CD14-positive monocyte (primary cell): ENCODE data around the gene UGT2B7. TPM values are rescaled to one million over a fixed set of nuclear protein-coding genes. Genes with fewer than 3 reads are reported as not detected.

ENCODE experiments used
- DNase-seq, 3 donors: peaks; one replicate each; pipeline ENCODE4 v3.0.0-alpha.2; 2011 to 2022
- H2AFZ ChIP-seq: 2 replicates; pipeline ENCODE4 v1.6.0; 2012; ENCODE audit warnings: mild to moderate bottlenecking, low read depth, low read length, inconsistent platforms; ENCODE audit not compliant: insufficient read depth, poor library complexity, severe bottlenecking
- H3K27ac ChIP-seq, 2 donors: 1 replicate in 1 of 2; 2 replicates in 1 of 2; pipeline ENCODE4 v1.5.1; 2012 to 2013; ENCODE audit warnings: low read length in 2 of 2, control low read depth in 1 of 2, inconsistent platforms in 1 of 2, low read depth in 1 of 2, mild to moderate bottlenecking in 1 of 2
- H3K27me3 ChIP-seq, 2 donors: one replicate each; pipeline versions ENCODE4 v1.6.0 to v1.6.1; 2011 to 2013; ENCODE audit warnings: low read length in 2 of 2; ENCODE audit not compliant: control insufficient read depth in 2 of 2, insufficient read depth in 2 of 2
- H3K36me3 ChIP-seq, 2 donors: replicated peaks in 1 of 2; 1 replicate in 1 of 2; 2 replicates in 1 of 2; pipeline versions ENCODE4 v1.5.1 to v1.6.1; 2012 to 2013; ENCODE audit warnings: low read length in 2 of 2, control low read depth in 1 of 2, inconsistent platforms in 1 of 2, mild to moderate bottlenecking in 1 of 2; ENCODE audit not compliant: insufficient read depth in 2 of 2, control insufficient read depth in 1 of 2
- H3K4me1 ChIP-seq, 2 donors: 1 replicate in 1 of 2; 2 replicates in 1 of 2; pipeline versions ENCODE4 v1.5.1 to v1.6.1; 2012 to 2013; ENCODE audit warnings: low read length in 2 of 2, control low read depth in 1 of 2, inconsistent platforms in 1 of 2, mild to moderate bottlenecking in 1 of 2, moderate library complexity in 1 of 2; ENCODE audit not compliant: insufficient read depth in 2 of 2, control insufficient read depth in 1 of 2
- H3K4me2 ChIP-seq: replicated peaks from 2 replicates; pipeline ENCODE3; 2012; ENCODE audit warnings: low read length, moderate library complexity, mild to moderate bottlenecking; ENCODE audit not compliant: poor library complexity, severe bottlenecking; ENCODE audit errors: extremely low read depth
- H3K4me3 ChIP-seq, 3 experiments: fragments of 200-600 bp in 1 of 3; sonication (generic) in 1 of 3; replicated peaks in 1 of 3; 1 replicate in 2 of 3; 2 replicates in 1 of 3; pipeline ENCODE4 v1.5.1; 2011 to 2013; ENCODE audit warnings: low read length in 3 of 3, mild to moderate bottlenecking in 3 of 3, control low read depth in 2 of 3, low read depth in 2 of 3, inconsistent platforms in 1 of 3, moderate library complexity in 1 of 3
- H3K79me2 ChIP-seq: 2 replicates; pipeline ENCODE4 v1.6.0; 2012; ENCODE audit warnings: mild to moderate bottlenecking, control low read depth, inconsistent platforms, low read length, moderate library complexity; ENCODE audit not compliant: insufficient read depth
- H3K9ac ChIP-seq: 2 replicates; pipeline ENCODE4 v1.6.0; 2017; ENCODE audit warnings: low read length, mild to moderate bottlenecking; ENCODE audit not compliant: insufficient read depth, poor library complexity, severe bottlenecking
- H3K9me3 ChIP-seq, 2 donors: replicated peaks in 1 of 2; 1 replicate in 1 of 2; 2 replicates in 1 of 2; pipeline versions ENCODE4 v1.5.1 to v1.6.1; 2012 to 2013; ENCODE audit warnings: low read length in 2 of 2, control low read depth in 1 of 2; ENCODE audit not compliant: control insufficient read depth in 1 of 2, insufficient read depth in 1 of 2
- H4K20me1 ChIP-seq: 2 replicates; pipeline ENCODE4 v1.6.0; 2012; ENCODE audit warnings: mild to moderate bottlenecking, low read length, control low read depth, moderate library complexity; ENCODE audit not compliant: insufficient read depth
- H3K27ac Mint-ChIP-seq, 7 donors: one replicate each; pipeline ENCODE4 v1.8.0; 2020; ENCODE audit warnings: mild to moderate bottlenecking in 7 of 7, mixed read lengths in 7 of 7, moderate library complexity in 6 of 7, inconsistent platforms in 2 of 7
- H3K27me3 Mint-ChIP-seq, 3 donors: one replicate each; pipeline ENCODE4 v1.8.0; 2021 to 2022; ENCODE audit warnings: low read depth in 3 of 3, mild to moderate bottlenecking in 3 of 3, mixed read lengths in 3 of 3, moderate library complexity in 3 of 3, inconsistent platforms in 1 of 3
- H3K36me3 Mint-ChIP-seq, 2 donors: one replicate each; pipeline ENCODE4 v1.8.0; 2020; ENCODE audit warnings: mixed read lengths in 2 of 2, inconsistent platforms in 1 of 2, mild to moderate bottlenecking in 1 of 2
- H3K4me1 Mint-ChIP-seq: one replicate; pipeline ENCODE4 v1.8.0; 2020; ENCODE audit warnings: mild to moderate bottlenecking, mixed read lengths
- H3K4me3 Mint-ChIP-seq, 2 donors: one replicate each; pipeline ENCODE4 v1.8.0; 2020; ENCODE audit warnings: mild to moderate bottlenecking in 2 of 2, mixed read lengths in 2 of 2, moderate library complexity in 1 of 2
- H3K9me3 Mint-ChIP-seq, 7 donors: one replicate each; pipeline ENCODE4 v1.8.0; 2020 to 2022; ENCODE audit warnings: mixed read lengths in 7 of 7, mild to moderate bottlenecking in 6 of 7, moderate library complexity in 6 of 7, inconsistent platforms in 2 of 7
- CTCF ChIP-seq: fragments of 200-600 bp; IDR thresholded peaks from one replicate; pipeline ENCODE4 v1.8.0; 2022; ENCODE audit warnings: antibody characterized with exemption, mild to moderate bottlenecking
- WGBS: methylation state at CpG from one replicate; pipeline ENCODE4 v1.1.5; 2013; ENCODE audit warnings: missing lambda C conversion rate; ENCODE audit not compliant: insufficient coverage; 5-methylcytosine and 5-hydroxymethylcytosine counted together
- intact Hi-C, 2 donors: fragments of 100-400 bp; cut with micrococcal nuclease; formaldehyde crosslinking; loops; one replicate each; pipeline versions ENCODE4 v1.15.0 to v1.15.1; 2023
- polyA plus RNA-seq, 3 donors: library from polyadenylated mRNA; depleted of rRNA in 1 of 3; unstranded in 2 of 3; stranded (reverse) in 1 of 3; fragments of 300-500 nt in 2 of 3; fragments of >200 nt in 1 of 3; fragmentation: Illumina TruSeq in 2 of 3; gene quantifications; 1 replicate in 2 of 3; 2 replicates in 1 of 3; pipeline ENCODE4 v1.2.3, GENCODE V29; 2012 to 2021

Gene UGT2B7
- polyA plus RNA-seq, 3 donors = not detected

GRCh38 chr4:69096810-69097209, 536 bp downstream of the UGT2B7 start:
- Histone ChIP-seq H3K9ac (no peak overlapping the region), H3K79me2 (no peaks in the 10 kb centered on the region), H3K4me3 (no peak overlapping the region), H3K36me3 (no peaks in the 10 kb centered on the region), H3K9me3 (no peaks in the 10 kb centered on the region), H2AFZ (no peak overlapping the region), H3K27me3 (no peaks in the 10 kb centered on the region), H3K4me1 (no peaks in the 10 kb centered on the region), H3K27ac (no peak overlapping the region), H3K4me2 (no peak overlapping the region), H4K20me1 (no peaks in the 10 kb centered on the region)
- H3K9me3 Mint-ChIP-seq = peaks cover 0 to 9% (median 2%) of the 10 kb centered on the region in 7 donors
- H3K27me3 Mint-ChIP-seq = peaks cover 0 to 2% (median 0%) of the 10 kb centered on the region in 3 donors
- WGBS = no CpG with 5 or more reads among the region's 3 CpGs
- no peak overlapping the region for H3K4me3 Mint-ChIP-seq
- H3K36me3 Mint-ChIP-seq = no peaks in the 10 kb centered on the region
- peaks cover 13% of the 10 kb centered on the region for H3K4me1 Mint-ChIP-seq
- TF ChIP-seq CTCF = no peak
- H3K27ac Mint-ChIP-seq = no peak overlapping the region
- DNase-seq = no peak
- intact Hi-C loops = no loop called here

- Histone ChIP-seq H3K4me1 (no peaks in the 10 kb centered on the region), H3K9me3 (no peaks in the 10 kb centered on the region), H3K9ac (no peak overlapping the region), H3K27me3 (no peaks in the 10 kb centered on the region), H4K20me1 (no peaks in the 10 kb centered on the region), H3K27ac (no peak overlapping the region), H2AFZ (no peak overlapping the region), H3K79me2 (no peaks in the 10 kb centered on the region), H3K4me2 (no peak overlapping the region), H3K36me3 (no peaks in the 10 kb centered on the region), H3K4me3 (no peak overlapping the region)
- Mint-ChIP-seq H3K27me3 (peaks cover 0 to 2% (median 0%) of the 10 kb centered on the region in 3 donors), H3K36me3 (no peaks in the 10 kb centered on the region), H3K4me3 (no peak overlapping the region), H3K9me3 (peaks cover 0 to 3% (median 0%) of the 10 kb centered on the region in 7 donors), H3K27ac (no peak overlapping the region), H3K4me1 (peaks cover 13% of the 10 kb centered on the region)
- DNase-seq = no peak
- WGBS = no CpG with 5 or more reads among the region's 4 CpGs
- intact Hi-C loops = no loop called here
- no peak for TF ChIP-seq CTCF
Measured at GRCh38 chr4:69098470-69098869, 2.2 kb downstream of the UGT2B7 start.
